Measurements from ENCODE around the gene BMPR1B.

DNA sequence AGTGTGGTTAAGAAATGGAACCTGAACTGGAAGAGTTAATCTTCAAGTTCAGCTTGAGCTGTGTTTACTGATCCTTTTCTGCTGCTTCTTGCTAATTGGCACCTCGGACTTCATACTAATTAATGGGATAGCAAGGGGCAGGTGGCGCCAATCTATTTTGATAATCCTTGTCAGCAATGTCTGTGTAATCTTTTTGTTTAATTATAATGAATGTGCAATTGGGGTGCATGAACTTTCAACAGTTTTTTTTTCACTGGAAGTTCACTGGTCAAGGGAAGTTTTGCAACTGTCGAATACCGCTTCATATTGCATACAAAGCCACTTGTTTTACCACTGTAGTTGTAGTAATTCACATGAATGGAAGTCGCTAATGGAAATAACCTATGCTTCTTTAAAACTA is 261.0 kb downstream of the BMPR1B start:
- TF ChIP-seq EZH2 (optimal IDR thresholded peaks at IDR 0.05; ENCODE audit: low read depth, low read length) = no peak
- TF ChIP-seq, protein P1, sequence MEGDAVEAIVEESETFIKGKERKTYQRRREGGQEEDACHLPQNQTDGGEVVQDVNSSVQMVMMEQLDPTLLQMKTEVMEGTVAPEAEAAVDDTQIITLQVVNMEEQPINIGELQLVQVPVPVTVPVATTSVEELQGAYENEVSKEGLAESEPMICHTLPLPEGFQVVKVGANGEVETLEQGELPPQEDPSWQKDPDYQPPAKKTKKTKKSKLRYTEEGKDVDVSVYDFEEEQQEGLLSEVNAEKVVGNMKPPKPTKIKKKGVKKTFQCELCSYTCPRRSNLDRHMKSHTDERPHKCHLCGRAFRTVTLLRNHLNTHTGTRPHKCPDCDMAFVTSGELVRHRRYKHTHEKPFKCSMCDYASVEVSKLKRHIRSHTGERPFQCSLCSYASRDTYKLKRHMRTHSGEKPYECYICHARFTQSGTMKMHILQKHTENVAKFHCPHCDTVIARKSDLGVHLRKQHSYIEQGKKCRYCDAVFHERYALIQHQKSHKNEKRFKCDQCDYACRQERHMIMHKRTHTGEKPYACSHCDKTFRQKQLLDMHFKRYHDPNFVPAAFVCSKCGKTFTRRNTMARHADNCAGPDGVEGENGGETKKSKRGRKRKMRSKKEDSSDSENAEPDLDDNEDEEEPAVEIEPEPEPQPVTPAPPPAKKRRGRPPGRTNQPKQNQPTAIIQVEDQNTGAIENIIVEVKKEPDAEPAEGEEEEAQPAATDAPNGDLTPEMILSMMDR (IDR thresholded peaks at IDR 0.05; ENCODE audit: low read length) = no peak

Measured in MM.1S (cell line).